Heart left ventricle (tissue), 13 donors: ENCODE measurements around the gene SLC26A4.

Experiments used
- POLR2A ChIP-seq, 2 donors: fragments of 450-650 bp; IDR thresholded peaks; one replicate each; pipeline ENCODE4 v1.6.1; 2017; ENCODE audit warnings: antibody characterized with exemption in 2 of 2, mild to moderate bottlenecking in 2 of 2, moderate library complexity in 2 of 2
- TF ChIP-seq, protein P1 (sequence below), 12 donors: fragments of 200-600 bp; sonication (generic) in 4 of 12; IDR thresholded peaks; one replicate each; pipeline versions ENCODE4 v1.5.0 to v1.8.0; 2018 to 2022; ENCODE audit warnings: antibody characterized with exemption in 12 of 12, mild to moderate bottlenecking in 5 of 12
- donor health status: ischemic (EF 13 %, LVEDD 7.1; RV severe dilation, severe dysfunction).
- donor health status: DM: no; HTN: yes; CAD: no.
- donor health status: DM: no; HTN: no; CAD: no.
- donor health status: ischemic (EF 25% LVEDD 6.9; RV normal size, moderate dysfunction).
- donor health status: ischemic (EF 25% LVEDD 5.7; RV mildly dilated, moderate dysfunction).
- donor health status: ischemic (EF 35%, LVEDD 5.7; RV mildly dilated, moderate dysfunction).
- donor health status: nonischemic (EF 11% LVEDD 7.7; RV severe dilation, severe dysfunction).
- donor health status: DM: yes; HTN: yes; CAD: no.
- donor health status: PGD.
- donor health status: ischemic (EF 29% LVEDD 5.4; RV normal size, mild dysfunction).
- donor health status: nonischemic (EF 23%, LVEDD 6.1; RV moderate dilation, normal function).

DNA sequence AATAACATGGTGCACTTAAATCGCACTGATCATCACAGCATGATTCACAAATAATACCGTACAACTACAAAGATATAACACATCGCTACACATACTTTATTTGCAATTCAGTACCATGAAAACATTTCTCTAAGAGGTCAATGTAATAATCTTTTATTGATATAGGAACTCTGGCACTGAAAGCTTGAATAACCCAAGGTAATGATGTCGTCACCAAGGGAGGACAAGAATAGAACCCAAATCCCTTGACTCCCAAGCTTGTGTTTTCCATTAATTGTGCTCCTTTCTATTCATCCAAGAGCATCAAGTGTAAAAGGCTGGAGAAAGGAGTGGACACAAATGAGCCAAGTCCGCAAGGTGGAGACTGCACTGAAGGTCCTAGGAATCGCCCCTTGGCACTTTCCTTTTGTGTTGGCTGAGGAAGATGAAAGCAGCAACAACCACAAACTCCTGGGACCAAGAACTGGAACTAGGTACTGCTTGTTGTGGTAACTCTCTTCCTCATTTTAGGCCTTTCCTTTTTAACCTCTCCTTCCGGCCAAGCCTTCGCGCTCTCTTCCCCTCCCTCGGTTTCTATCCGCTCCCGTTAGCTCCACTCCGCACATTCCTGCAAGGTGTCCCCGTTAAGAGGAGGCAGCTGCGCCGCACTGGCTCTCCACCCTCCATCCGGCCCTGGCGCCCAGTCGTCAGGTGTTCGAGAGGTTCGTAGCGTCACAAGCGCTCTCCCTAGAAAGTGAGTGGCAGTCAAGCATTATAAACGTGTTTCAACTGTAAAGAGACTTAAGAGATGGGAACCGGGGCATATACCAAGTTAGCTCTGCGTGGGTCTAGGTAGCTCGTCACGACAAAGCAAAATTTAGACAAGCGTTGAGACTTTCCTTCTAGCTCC lies 82.3 kb downstream of the SLC26A4 start:
- TF ChIP-seq, protein P1, sequence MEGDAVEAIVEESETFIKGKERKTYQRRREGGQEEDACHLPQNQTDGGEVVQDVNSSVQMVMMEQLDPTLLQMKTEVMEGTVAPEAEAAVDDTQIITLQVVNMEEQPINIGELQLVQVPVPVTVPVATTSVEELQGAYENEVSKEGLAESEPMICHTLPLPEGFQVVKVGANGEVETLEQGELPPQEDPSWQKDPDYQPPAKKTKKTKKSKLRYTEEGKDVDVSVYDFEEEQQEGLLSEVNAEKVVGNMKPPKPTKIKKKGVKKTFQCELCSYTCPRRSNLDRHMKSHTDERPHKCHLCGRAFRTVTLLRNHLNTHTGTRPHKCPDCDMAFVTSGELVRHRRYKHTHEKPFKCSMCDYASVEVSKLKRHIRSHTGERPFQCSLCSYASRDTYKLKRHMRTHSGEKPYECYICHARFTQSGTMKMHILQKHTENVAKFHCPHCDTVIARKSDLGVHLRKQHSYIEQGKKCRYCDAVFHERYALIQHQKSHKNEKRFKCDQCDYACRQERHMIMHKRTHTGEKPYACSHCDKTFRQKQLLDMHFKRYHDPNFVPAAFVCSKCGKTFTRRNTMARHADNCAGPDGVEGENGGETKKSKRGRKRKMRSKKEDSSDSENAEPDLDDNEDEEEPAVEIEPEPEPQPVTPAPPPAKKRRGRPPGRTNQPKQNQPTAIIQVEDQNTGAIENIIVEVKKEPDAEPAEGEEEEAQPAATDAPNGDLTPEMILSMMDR (IDR thresholded peaks at IDR 0.05): no peak
- no peak for TF ChIP-seq POLR2A (IDR thresholded peaks at IDR 0.05)
